ENCODE measurements around the gene NEK6.

Gene NEK6

DNA sequence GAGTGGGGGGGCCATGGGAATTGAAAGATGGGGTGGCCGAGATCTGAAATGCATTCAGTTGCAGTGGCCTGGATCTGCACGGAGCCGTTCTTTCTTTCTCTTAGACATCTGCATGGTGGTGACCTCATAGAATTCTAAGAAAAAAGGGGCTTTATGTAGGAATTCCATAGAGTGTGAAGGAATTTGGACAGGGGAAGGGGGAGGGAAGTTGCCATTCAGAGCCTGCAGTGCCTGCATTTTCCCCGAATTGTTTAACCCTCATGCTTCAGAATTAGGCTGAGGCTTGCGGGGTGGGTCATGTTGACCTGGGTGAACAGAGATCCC, 4.9 kb downstream of the NEK6 start:
- peak overlapping the region; percentile 81 to 96 for H3K27ac ChIP-seq
- no peak for DNase-seq (ENCODE audit: low spot score)
- peak overlapping the region; percentile 47 for H3K4me3 ChIP-seq

DNA sequence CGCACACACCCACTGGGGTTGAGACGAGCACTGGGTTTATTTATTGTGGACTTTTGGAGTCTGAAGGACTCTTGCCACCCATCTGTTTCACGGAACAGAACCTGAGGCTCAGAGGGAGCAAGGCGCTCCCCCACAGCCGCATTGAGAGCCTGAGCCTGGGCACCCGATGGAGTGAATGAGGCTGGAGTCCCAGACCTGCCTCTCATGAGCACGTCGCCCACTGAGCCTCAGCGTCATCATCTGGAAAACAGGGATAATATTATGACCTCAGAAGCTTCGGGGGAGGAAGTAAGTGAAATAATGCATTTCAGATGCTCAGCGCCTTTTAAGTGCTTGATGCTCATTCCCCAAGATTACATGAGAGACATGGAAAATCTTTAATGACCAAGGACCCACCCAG, 5.5 kb downstream of the NEK6 start:
- TF ChIP-seq, protein P1, sequence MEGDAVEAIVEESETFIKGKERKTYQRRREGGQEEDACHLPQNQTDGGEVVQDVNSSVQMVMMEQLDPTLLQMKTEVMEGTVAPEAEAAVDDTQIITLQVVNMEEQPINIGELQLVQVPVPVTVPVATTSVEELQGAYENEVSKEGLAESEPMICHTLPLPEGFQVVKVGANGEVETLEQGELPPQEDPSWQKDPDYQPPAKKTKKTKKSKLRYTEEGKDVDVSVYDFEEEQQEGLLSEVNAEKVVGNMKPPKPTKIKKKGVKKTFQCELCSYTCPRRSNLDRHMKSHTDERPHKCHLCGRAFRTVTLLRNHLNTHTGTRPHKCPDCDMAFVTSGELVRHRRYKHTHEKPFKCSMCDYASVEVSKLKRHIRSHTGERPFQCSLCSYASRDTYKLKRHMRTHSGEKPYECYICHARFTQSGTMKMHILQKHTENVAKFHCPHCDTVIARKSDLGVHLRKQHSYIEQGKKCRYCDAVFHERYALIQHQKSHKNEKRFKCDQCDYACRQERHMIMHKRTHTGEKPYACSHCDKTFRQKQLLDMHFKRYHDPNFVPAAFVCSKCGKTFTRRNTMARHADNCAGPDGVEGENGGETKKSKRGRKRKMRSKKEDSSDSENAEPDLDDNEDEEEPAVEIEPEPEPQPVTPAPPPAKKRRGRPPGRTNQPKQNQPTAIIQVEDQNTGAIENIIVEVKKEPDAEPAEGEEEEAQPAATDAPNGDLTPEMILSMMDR (IDR thresholded peaks at IDR 0.05) = no peak
- no peak for DNase-seq (ENCODE audit: low spot score)
- no peak overlapping the region for H3K4me3 ChIP-seq
- H3K27ac ChIP-seq = peak overlapping the region in 1 of 2 donors; percentile 96

More for the DNA sequence above, 4.9 kb downstream of the NEK6 start:
- TF ChIP-seq, protein P1 (IDR thresholded peaks at IDR 0.05) = no peak

DNA sequence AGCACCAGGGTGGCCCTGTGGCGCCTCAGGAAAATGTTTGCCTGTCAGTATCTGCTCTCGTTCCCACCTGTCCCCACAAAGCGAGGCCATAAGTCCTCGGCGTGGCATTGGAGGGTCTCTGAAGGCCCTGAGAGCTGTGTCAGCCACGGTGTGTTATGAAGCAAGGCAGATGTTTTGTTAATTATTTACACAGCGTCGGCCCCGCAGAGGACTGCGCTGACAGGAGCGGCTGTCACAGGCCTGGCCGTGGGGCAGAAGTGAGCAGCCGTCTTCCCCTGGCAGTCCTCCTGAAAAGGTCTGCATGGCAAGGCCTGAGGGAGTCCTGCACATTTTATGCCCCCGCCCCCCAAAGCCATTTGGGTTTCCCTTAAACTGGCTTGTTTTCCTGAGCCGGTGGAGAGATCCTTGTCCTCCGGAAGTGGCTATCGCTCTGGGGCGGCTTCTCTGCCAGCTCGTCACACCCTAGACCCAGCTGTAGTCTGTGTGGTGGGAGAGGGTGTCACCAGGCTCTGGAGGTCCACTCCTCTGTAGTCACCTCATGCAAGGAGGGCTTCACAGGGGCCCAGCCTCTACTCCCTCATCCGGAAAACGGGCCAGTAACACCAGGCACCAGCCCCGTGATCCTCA, 6.2 kb downstream of the NEK6 start:
- DNase-seq (ENCODE audit: low spot score) = no peak
- no peak overlapping the region for H3K4me3 ChIP-seq
- H3K27ac ChIP-seq = peak overlapping the region; percentile 27 to 96
- TF ChIP-seq, protein P1 (IDR thresholded peaks at IDR 0.05) = no peak

DNA sequence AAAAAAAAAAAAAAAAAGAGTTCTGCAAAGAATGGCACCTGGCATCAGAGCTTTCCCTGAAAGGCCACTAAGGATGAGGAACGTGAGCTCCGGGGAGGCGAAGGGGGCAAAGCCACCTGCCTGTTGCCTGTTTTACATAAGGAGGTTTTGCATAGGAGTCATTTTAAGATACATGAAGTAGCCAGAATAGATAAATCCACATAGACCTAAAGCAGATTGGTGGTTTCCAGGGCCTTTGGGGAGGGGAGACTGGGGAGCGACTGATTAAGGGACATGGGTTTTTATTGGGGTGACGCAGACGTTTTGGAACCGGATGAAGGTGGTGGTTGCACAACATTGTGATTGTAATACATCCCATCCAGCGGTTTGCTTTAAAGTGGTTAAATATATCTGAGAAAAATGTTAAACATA, 7.1 kb downstream of the NEK6 start:
- H3K27ac ChIP-seq = no peak overlapping the region
- H3K4me3 ChIP-seq = no peak overlapping the region
- TF ChIP-seq, protein P1 (IDR thresholded peaks at IDR 0.05) = no peak
- DNase-seq (ENCODE audit: low spot score) = no peak

DNA sequence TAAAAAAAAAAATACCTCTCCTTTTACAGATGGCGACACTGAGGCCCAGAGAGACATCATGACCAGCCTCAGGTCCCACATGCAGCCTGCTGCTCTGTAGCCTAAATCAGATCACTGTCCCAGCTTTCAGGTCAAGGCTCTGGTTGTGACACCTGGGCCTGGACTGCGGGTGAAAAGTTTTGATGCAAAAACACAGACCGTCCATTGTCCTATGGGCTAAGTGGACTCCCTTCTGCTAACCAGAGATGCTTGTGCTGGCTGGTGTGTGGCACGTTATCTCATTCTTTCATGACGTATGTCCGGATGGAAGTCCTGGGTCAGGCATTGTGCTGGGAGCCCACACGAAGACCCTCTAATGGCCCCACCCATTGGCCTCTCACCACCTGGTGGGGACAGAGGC, 7.8 kb downstream of the NEK6 start:
- Histone ChIP-seq H3K4me3 (no peak overlapping the region), H3K27ac (peak overlapping the region in 1 of 2 donors; percentile 72)
- TF ChIP-seq, protein P1 (IDR thresholded peaks at IDR 0.05) = no peak
- DNase-seq (ENCODE audit: low spot score) = no peak

DNA sequence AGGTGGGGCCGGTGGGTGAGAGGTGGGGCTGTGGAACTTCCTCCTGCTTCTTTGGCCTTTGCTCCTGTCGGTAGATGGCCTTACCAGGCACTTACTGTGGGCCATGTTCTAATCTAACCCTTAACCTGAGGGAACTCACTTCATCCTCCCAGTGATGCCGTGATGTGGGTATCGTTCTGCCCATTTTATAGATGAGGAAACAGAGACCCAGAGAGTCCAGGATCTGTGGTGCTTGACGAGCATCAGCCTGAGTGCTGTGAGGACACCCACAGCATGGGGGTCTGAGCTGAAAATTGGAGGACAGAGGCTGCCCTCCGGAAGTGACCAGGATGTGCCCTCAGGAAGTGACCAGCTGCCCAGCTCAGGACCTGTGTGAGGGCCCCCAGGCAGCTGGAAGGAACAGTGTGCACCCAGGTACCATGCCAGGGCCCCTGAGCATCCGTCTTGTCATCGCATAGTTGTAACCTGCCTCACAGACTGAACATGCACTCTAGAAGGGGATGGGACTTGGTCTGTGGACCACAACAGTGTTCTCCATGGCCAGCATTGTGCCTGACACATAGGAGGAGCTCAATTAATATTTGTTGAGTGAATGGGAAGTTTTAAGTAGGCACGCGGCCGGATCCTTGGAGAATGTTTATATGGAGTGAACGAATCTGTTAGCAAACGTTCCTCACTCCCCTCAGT, 8.5 kb downstream of the NEK6 start:
- DNase-seq (ENCODE audit: low spot score) = no peak
- Histone ChIP-seq H3K27ac (peak overlapping the region; percentile 29 to 72), H3K4me3 (peak overlapping the region; percentile 29)
- TF ChIP-seq, protein P1 (IDR thresholded peaks at IDR 0.05) = no peak

DNA sequence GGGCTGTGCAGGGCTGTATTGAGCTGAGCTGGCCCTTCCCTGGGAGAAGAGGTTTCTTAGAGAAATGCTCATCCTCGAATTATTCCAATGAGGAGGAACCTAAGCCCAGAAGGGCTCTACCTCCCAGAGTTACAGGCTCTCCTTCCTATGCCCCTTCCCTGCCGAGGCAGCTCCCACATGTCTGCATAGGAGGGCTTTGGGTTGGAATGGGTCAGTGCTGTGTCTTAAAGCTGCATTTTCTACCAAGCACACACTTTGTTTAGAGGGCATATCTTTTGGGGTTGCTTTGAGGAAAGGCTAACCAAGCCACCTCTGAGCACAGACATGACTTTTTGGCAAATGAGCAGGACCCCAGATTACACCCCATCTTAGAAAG, 9.1 kb downstream of the NEK6 start:
- Histone ChIP-seq H3K4me3 (peak overlapping the region; percentile 29), H3K27ac (peak overlapping the region; percentile 29 to 72)

More for the DNA sequence above, 9.1 kb downstream of the NEK6 start:
- TF ChIP-seq, protein P1 (IDR thresholded peaks at IDR 0.05) = no peak
- DNase-seq (ENCODE audit: low spot score) = no peak

Measured in coronary artery (tissue), 2 donors.